Thyroid gland (tissue), 4 donors: ENCODE results near the gene SHISA7. TPM values are rescaled to one million over a fixed set of nuclear protein-coding genes. Genes with fewer than 3 reads are reported as not detected.
A peak's percentile ranks its signal among the peaks of the same experiment; 100 is the strongest.

Source experiments
- DNase-seq, 2 donors: peaks; one replicate each; pipeline ENCODE4 v3.0.0-alpha.2; 2019
- H3K27ac ChIP-seq, 3 donors: fragments of 200-600 bp; sonication (generic); 1 replicate in 2 of 3; 2 replicates in 1 of 3; pipeline ENCODE4 v1.5.1; 2016 to 2019; ENCODE audit warnings: mild to moderate bottlenecking in 1 of 3, moderate library complexity in 1 of 3
- H3K27me3 ChIP-seq: fragments of 200-600 bp; sonication (generic); one replicate; pipeline ENCODE4 v1.5.1; 2019
- H3K36me3 ChIP-seq, 2 donors: fragments of 200-600 bp; sonication (generic); one replicate each; pipeline ENCODE4 v1.5.1; 2016 to 2019
- H3K4me1 ChIP-seq, 2 donors: fragments of 200-600 bp; sonication (generic); one replicate each; pipeline ENCODE4 v1.5.1; 2017 to 2019
- H3K4me3 ChIP-seq, 3 donors: fragments of 200-600 bp; sonication (generic); replicated peaks in 1 of 3; 1 replicate in 2 of 3; 2 replicates in 1 of 3; pipeline ENCODE4 v1.5.1; 2016; ENCODE audit warnings: mild to moderate bottlenecking in 1 of 3
- H3K9me3 ChIP-seq: fragments of 200-600 bp; sonication (generic); one replicate; pipeline ENCODE4 v1.5.1; 2017
- POLR2A ChIP-seq, 2 donors: fragments of 450-650 bp; IDR thresholded peaks; one replicate each; pipeline ENCODE4 v1.6.1; 2017; ENCODE audit warnings: antibody characterized with exemption in 2 of 2, mild to moderate bottlenecking in 2 of 2, moderate library complexity in 1 of 2
- WGBS, 2 donors: methylation state at CpG; one replicate each; pipeline ENCODE4 v1.1.5; 2017; 5-methylcytosine and 5-hydroxymethylcytosine counted together
- intact Hi-C: fragments of 100-400 bp; cut with DNase I; formaldehyde crosslinking; loops from one replicate; pipeline ENCODE4 v1.15.1; 2023
- total RNA-seq, 4 donors: library from RNA; depleted of rRNA; stranded (reverse); fragments of >200 nt; gene quantifications; one replicate each; pipeline ENCODE4 v1.2.3, GENCODE V29; 2016
- TF ChIP-seq, protein P1 (sequence below), 6 experiments: fragments of 200-600 bp in 3 of 6; fragments of 450-650 bp in 3 of 6; sonication (generic) in 3 of 6; IDR thresholded peaks; one replicate each; pipeline ENCODE4 v1.5.1; 2016 to 2019; ENCODE audit warnings: antibody characterized with exemption in 6 of 6, mild to moderate bottlenecking in 2 of 6, inconsistent platforms in 1 of 6, moderate library complexity in 1 of 6

SHISA7 gene
- total RNA-seq, 4 donors from 2014 or later = not detected

DNA sequence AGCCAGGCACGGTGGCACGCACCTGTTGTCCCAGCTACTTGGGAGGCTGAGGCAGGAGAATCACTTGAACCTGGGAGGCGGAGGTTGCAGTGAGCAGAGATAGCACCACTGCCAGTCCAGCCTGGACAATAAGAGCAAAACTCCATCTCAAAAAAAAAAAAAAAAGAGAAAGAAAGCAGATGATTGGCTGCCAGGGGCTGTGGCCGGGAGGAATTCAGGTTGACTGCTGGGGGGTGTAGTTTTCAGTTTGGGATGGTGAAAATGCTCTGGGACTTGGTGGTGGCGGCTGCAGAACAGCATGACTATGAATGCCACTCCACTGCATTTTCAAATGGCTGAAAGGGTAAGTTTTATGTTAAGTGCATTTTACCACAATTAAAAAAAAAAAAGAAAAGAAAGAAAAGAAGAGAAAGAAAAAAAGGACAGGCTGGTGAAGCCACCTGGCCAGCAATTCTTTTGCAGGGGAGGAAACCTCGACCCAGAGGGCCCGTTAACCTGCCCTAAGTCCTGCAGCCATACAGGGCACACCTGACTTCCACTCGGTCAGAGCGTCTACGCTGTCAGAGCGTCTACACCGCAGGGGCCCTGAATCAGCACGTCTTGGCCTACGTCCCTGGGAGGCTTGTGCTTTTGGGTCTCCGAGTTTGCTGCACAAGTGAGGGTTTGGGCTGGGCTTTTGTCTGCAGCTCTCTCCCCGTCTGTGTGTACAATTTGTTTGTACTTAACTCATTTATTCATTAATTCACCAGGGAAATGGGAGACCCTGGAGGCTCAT, 14.8 kb upstream of the SHISA7 start:
- WGBS, 2 donors = 86 to 87% methylated on average over 16 of the region's 16 CpGs
- intact Hi-C loops = no loop called here
- H3K9me3 ChIP-seq = no peaks in the 10 kb centered on the region
- H3K4me1 ChIP-seq = peaks cover 0 to 16% of the 10 kb centered on the region in 2 donors
- H3K4me3 ChIP-seq = no peak overlapping the region
- DNase-seq = no peak
- TF ChIP-seq, protein P1, sequence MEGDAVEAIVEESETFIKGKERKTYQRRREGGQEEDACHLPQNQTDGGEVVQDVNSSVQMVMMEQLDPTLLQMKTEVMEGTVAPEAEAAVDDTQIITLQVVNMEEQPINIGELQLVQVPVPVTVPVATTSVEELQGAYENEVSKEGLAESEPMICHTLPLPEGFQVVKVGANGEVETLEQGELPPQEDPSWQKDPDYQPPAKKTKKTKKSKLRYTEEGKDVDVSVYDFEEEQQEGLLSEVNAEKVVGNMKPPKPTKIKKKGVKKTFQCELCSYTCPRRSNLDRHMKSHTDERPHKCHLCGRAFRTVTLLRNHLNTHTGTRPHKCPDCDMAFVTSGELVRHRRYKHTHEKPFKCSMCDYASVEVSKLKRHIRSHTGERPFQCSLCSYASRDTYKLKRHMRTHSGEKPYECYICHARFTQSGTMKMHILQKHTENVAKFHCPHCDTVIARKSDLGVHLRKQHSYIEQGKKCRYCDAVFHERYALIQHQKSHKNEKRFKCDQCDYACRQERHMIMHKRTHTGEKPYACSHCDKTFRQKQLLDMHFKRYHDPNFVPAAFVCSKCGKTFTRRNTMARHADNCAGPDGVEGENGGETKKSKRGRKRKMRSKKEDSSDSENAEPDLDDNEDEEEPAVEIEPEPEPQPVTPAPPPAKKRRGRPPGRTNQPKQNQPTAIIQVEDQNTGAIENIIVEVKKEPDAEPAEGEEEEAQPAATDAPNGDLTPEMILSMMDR (IDR thresholded peaks at IDR 0.05) = no peak
- no peak for TF ChIP-seq POLR2A (IDR thresholded peaks at IDR 0.05)
- H3K27ac ChIP-seq = no peak overlapping the region
- H3K36me3 ChIP-seq = peaks cover 9 to 10% of the 10 kb centered on the region in 2 donors
- H3K27me3 ChIP-seq = no peaks in the 10 kb centered on the region

DNA sequence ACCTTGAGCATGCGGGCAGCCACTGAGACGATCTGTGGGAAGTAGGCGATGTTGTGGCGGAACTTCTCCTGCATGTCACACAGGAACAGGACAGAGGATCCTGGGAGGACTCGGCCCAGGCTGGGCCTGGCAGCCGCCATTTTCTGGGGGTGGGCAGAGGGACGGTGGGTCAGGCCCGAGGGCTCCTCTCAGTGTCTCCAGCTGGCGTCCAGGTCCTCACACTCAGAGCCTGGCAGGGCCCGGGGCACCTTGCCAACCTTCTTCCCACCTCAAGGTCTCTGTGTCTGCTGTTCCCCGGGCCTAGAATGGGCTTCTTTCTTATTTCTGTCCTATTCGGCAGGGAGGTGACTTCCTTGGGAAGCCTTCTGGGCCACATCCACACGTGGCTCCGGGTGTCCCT, 13.2 kb upstream of the SHISA7 start:
- intact Hi-C loops = no loop called here
- Histone ChIP-seq H3K27me3 (peaks cover 8% of the 10 kb centered on the region), H3K36me3 (peaks cover 9 to 10% of the 10 kb centered on the region in 2 donors), H3K9me3 (no peaks in the 10 kb centered on the region), H3K27ac (no peak overlapping the region), H3K4me3 (no peak overlapping the region), H3K4me1 (peaks cover 0 to 31% of the 10 kb centered on the region in 2 donors)
- TF ChIP-seq, protein P1 (IDR thresholded peaks at IDR 0.05) = no peak
- no peak for TF ChIP-seq POLR2A (IDR thresholded peaks at IDR 0.05)
- WGBS, 2 donors = 90 to 94% methylated on average over 11 to 14 of the region's 14 CpGs
- DNase-seq = no peak

DNA sequence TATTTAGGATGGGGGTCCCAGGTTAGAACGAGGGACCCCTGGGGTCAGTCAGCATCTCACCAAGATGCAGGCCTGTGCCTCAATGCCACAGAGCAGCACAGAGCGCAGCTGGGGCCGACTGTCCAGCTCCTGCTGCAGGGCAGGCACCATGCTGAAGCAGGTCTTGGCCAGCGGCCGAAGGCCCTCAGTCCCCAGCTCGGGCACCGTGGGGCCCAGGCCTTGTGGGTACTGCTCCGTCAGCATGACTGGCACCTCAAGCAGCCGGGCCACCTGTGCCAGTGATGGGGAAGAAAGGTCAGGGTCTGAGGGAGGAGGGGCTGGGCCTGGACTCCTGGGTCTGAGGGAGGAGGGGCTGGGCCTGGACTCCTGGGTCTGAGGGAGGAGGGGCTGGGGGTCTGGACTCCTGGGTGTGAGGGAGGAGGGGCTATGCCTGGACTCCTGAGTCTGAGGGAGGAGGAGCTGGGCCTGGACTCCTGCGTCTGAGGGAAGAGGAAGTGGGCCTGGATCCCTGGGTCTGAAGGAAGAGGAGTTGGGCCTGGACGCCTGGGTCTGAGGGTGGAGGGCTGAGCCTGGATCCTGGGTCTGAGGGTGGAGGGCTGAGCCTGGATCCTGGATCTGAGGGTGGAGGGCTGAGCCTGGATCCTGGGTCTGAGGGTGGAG, 12.6 kb upstream of the SHISA7 start:
- Histone ChIP-seq H3K4me3 (no peak overlapping the region), H3K27ac (no peak overlapping the region), H3K36me3 (peaks cover 9 to 10% of the 10 kb centered on the region in 2 donors), H3K9me3 (no peaks in the 10 kb centered on the region), H3K27me3 (peaks cover 9% of the 10 kb centered on the region), H3K4me1 (peaks cover 0 to 29% of the 10 kb centered on the region in 2 donors)
- TF ChIP-seq, protein P1 (IDR thresholded peaks at IDR 0.05) = no peak
- TF ChIP-seq POLR2A (IDR thresholded peaks at IDR 0.05) = no peak
- no peak for DNase-seq
- intact Hi-C loops = no loop called here
- WGBS, 2 donors = 77 to 84% methylated on average over 4 to 9 of the region's 11 CpGs

GRCh38 chr19:55454787-55455243, 11.7 kb upstream of the SHISA7 start:
- Histone ChIP-seq H3K27me3 (peaks cover 9% of the 10 kb centered on the region), H3K9me3 (no peaks in the 10 kb centered on the region), H3K36me3 (peaks cover 9 to 10% of the 10 kb centered on the region in 2 donors), H3K4me3 (no peak overlapping the region), H3K27ac (no peak overlapping the region), H3K4me1 (peaks cover 0 to 22% of the 10 kb centered on the region in 2 donors)
- WGBS, 2 donors = 45 to 100% methylated on average over 1 to 2 of the region's 14 CpGs
- TF ChIP-seq POLR2A (IDR thresholded peaks at IDR 0.05) = no peak
- TF ChIP-seq, protein P1 (IDR thresholded peaks at IDR 0.05) = peak in 2 of 6 experiments; percentile 12 to 43
- DNase-seq = no peak
- intact Hi-C loops = no loop called here
